ENCODE data around the gene ABCB11.
"Not testable (repeated sequence)": the region's sequence is repeated elsewhere in the genome, so short reads cannot be mapped to it uniquely, and the experiment has no call there.

ABCB11 gene

GRCh38 chr2:169042856-169043255 lies 11.7 kb upstream of the ABCB11 start:
- ATAC-seq, result no peak

GRCh38 chr2:169041594-169041993 lies 10.5 kb upstream of the ABCB11 start:
- ATAC-seq, result no peak

- ATAC-seq, result no peak
Measured at GRCh38 chr2:169039702-169040101, 8.6 kb upstream of the ABCB11 start.

- ATAC-seq, result no peak
Measured at GRCh38 chr2:169038338-169038757, 7.2 kb upstream of the ABCB11 start.

GRCh38 chr2:169036736-169037440 lies 5.8 kb upstream of the ABCB11 start:
- no peak for ATAC-seq

GRCh38 chr2:169035887-169036286 lies 4.8 kb upstream of the ABCB11 start:
- ATAC-seq, result no peak

- ATAC-seq, result no peak
Measured at GRCh38 chr2:169034984-169035544, 3.9 kb upstream of the ABCB11 start.

GRCh38 chr2:169034256-169034655 lies 3.1 kb upstream of the ABCB11 start:
- no peak for ATAC-seq

- no peak for ATAC-seq
Measured at GRCh38 chr2:169029341-169029740, 1.8 kb downstream of the ABCB11 start.

- ATAC-seq, result no peak
Measured at GRCh38 chr2:169027234-169027633, 3.9 kb downstream of the ABCB11 start.

- no peak for ATAC-seq
Measured at GRCh38 chr2:169026056-169026455, 5.1 kb downstream of the ABCB11 start.

- ATAC-seq, result no peak
Measured at GRCh38 chr2:169023161-169023560, 8.0 kb downstream of the ABCB11 start.

- no peak for ATAC-seq
Measured at GRCh38 chr2:169018390-169018789, 12.7 kb downstream of the ABCB11 start.

- ATAC-seq, result no peak
Measured at GRCh38 chr2:169015943-169016342, 15.2 kb downstream of the ABCB11 start.

GRCh38 chr2:169014780-169015179 lies 16.3 kb downstream of the ABCB11 start:
- no peak for ATAC-seq

- ATAC-seq, result no peak
Measured at GRCh38 chr2:169013628-169014026, 17.5 kb downstream of the ABCB11 start.

GRCh38 chr2:169012812-169013627 lies 18.1 kb downstream of the ABCB11 start:
- ATAC-seq, result no peak

- ATAC-seq, result not testable (repeated sequence)
Measured at GRCh38 chr2:169012191-169012792, 18.8 kb downstream of the ABCB11 start.

- ATAC-seq, result no peak
Measured at GRCh38 chr2:169011698-169012097, 19.4 kb downstream of the ABCB11 start.

- no peak for ATAC-seq
Measured at GRCh38 chr2:169010633-169011460, 20.3 kb downstream of the ABCB11 start.

- no peak for ATAC-seq
Measured at GRCh38 chr2:169009865-169010579, 21.1 kb downstream of the ABCB11 start.

- no peak for ATAC-seq
Measured at GRCh38 chr2:169007941-169008340, 23.2 kb downstream of the ABCB11 start.
